NT2/D1 (cell line): ENCODE results near the gene MYO1D.

Experiments
- DNase-seq: peaks from one replicate; pipeline ENCODE4 v3.0.0-alpha.2; 2011; ENCODE audit warnings: low read depth, low spot score
- H3K27me3 ChIP-seq: 2 replicates; pipeline ENCODE4 v1.6.0; 2011; ENCODE audit warnings: mild to moderate bottlenecking; ENCODE audit not compliant: insufficient read length, insufficient read depth
- H3K36me3 ChIP-seq: 2 replicates; pipeline ENCODE4 v1.6.1; 2011; ENCODE audit warnings: mild to moderate bottlenecking, low read length, mixed read lengths; ENCODE audit not compliant: insufficient read depth, insufficient read length
- H3K4me1 ChIP-seq: 2 replicates; pipeline ENCODE4 v1.5.1; 2011; ENCODE audit not compliant: insufficient read depth, insufficient read length
- H3K4me3 ChIP-seq: 2 replicates; pipeline ENCODE4 v1.5.1; 2011; ENCODE audit warnings: low read depth; ENCODE audit not compliant: insufficient read length
- H3K9ac ChIP-seq: 2 replicates; pipeline ENCODE4 v1.6.0; 2011; ENCODE audit warnings: low read depth; ENCODE audit not compliant: insufficient read length
- H3K9me3 ChIP-seq: 2 replicates; pipeline ENCODE4 v1.5.1; 2011; ENCODE audit warnings: mild to moderate bottlenecking, low read length; ENCODE audit not compliant: insufficient read depth
- SUZ12 ChIP-seq: IDR thresholded peaks from 2 replicates; pipeline ENCODE4 v1.6.1; 2011; ENCODE audit not compliant: insufficient read length, insufficient read depth; ENCODE audit errors: extremely low read depth
- YY1 ChIP-seq: IDR thresholded peaks from 2 replicates; pipeline ENCODE4 v1.6.1; 2011; ENCODE audit not compliant: insufficient read length, insufficient read depth
- ZNF274 ChIP-seq: IDR thresholded peaks from 2 replicates; pipeline ENCODE4 v1.6.1; 2011; ENCODE audit warnings: mild to moderate bottlenecking, low read depth, low read length

The MYO1D gene

GRCh38 chr17:32568705-32569104 is 308.2 kb downstream of the MYO1D start:
- Histone ChIP-seq H3K4me3 (no peak overlapping the region), H3K27me3 (no peaks in the 10 kb centered on the region), H3K9me3 (no peaks in the 10 kb centered on the region), H3K36me3 (no peaks in the 10 kb centered on the region), H3K9ac (no peak overlapping the region), H3K4me1 (no peaks in the 10 kb centered on the region)
- no peak for DNase-seq
- no peak for TF ChIP-seq ZNF274
- no peak for TF ChIP-seq YY1
- no peak for TF ChIP-seq SUZ12

DNA sequence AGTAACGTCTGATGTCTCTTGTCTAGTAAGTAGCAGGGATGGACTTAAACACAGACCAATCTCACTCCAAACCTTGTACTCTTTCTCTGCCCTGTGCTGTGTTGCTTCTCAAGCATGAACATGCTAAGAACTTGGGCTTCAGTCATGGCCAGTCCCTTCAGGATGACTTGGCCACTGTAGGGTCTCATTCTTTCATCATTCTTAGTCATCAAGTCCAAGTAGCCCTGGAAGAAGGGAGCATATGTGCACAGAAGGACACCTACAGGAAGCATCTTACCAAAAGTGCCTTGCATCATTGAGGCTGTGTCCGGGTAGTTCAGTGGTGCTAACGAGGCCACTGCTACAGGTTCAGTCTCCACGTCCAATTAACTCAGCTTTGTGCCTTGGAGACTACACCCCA is 309.4 kb downstream of the MYO1D start:
- Histone ChIP-seq H3K9me3 (no peaks in the 10 kb centered on the region), H3K4me3 (no peak overlapping the region), H3K9ac (no peak overlapping the region), H3K4me1 (no peaks in the 10 kb centered on the region), H3K36me3 (no peaks in the 10 kb centered on the region), H3K27me3 (no peaks in the 10 kb centered on the region)
- TF ChIP-seq SUZ12 = no peak
- DNase-seq = no peak

GRCh38 chr17:32567086-32567485 is 309.8 kb downstream of the MYO1D start:
- H3K9me3 ChIP-seq = no peaks in the 10 kb centered on the region
- no peak for DNase-seq
- no peaks in the 10 kb centered on the region for H3K36me3 ChIP-seq
- H3K9ac ChIP-seq = no peak overlapping the region
- no peaks in the 10 kb centered on the region for H3K4me1 ChIP-seq
- no peaks in the 10 kb centered on the region for H3K27me3 ChIP-seq
- no peak overlapping the region for H3K4me3 ChIP-seq
- no peak for TF ChIP-seq YY1

GRCh38 chr17:32566303-32566702 is 310.6 kb downstream of the MYO1D start:
- DNase-seq = no peak
- Histone ChIP-seq H3K27me3 (no peaks in the 10 kb centered on the region), H3K36me3 (no peaks in the 10 kb centered on the region), H3K4me1 (no peaks in the 10 kb centered on the region), H3K9me3 (no peaks in the 10 kb centered on the region), H3K4me3 (no peak overlapping the region), H3K9ac (no peak overlapping the region)
- TF ChIP-seq YY1 (no peak), SUZ12 (no peak), ZNF274 (no peak)

DNA sequence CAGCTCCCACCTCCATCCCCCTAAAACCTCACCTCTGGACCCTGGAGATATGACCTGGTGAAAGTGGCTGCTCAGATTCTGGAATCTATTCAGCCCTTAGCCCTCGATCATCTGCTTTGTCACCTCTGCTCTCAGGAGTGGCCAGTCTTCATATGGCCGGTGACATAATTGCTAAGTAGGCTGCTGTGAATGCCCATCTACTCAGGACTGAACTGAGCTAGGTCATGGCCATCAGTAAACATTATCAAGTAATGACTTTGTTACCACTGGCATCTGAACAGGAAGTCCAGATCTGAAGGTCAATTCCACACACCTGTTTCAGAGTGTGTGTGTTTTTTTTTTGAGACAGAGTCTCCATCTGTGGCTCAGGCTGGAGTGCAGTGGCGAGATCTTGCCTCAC is 311.5 kb downstream of the MYO1D start:
- Histone ChIP-seq H3K4me3 (no peak overlapping the region), H3K9ac (no peak overlapping the region), H3K4me1 (no peaks in the 10 kb centered on the region), H3K9me3 (no peaks in the 10 kb centered on the region), H3K27me3 (no peaks in the 10 kb centered on the region), H3K36me3 (no peaks in the 10 kb centered on the region)
- TF ChIP-seq SUZ12 (no peak), YY1 (no peak), ZNF274 (no peak)
- DNase-seq = no peak

- Histone ChIP-seq H3K4me3 (no peak overlapping the region), H3K36me3 (no peaks in the 10 kb centered on the region), H3K9ac (no peak overlapping the region), H3K4me1 (no peaks in the 10 kb centered on the region), H3K27me3 (no peaks in the 10 kb centered on the region), H3K9me3 (no peaks in the 10 kb centered on the region)
- no peak for DNase-seq
- no peak for TF ChIP-seq SUZ12
- no peak for TF ChIP-seq YY1
- TF ChIP-seq ZNF274 = no peak
Measured at GRCh38 chr17:32564325-32564724, 312.6 kb downstream of the MYO1D start.

DNA sequence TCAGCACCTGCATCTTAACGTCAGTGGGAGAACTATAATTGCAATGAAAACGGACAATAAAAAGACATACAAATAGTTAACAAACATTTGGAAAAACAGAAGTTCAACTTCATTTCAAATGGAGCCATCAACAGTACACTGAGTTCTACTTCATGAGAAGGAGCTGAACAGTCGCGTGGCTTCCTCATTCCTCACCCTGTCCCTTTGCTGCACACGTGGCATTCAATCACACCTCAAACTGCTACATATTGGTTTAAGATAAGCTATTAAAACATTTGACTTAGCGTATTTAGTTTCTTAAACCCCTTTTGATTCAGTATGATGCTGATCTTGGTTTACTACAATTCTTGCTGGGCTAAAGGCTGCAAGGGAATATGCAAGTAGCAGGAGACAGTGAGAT is 313.3 kb downstream of the MYO1D start:
- H3K27me3 ChIP-seq = no peaks in the 10 kb centered on the region

More for the DNA sequence above, 313.3 kb downstream of the MYO1D start:
- Histone ChIP-seq H3K36me3 (no peaks in the 10 kb centered on the region), H3K4me3 (no peak overlapping the region), H3K9me3 (no peaks in the 10 kb centered on the region), H3K9ac (no peak overlapping the region), H3K4me1 (no peaks in the 10 kb centered on the region)
- TF ChIP-seq ZNF274 (no peak), SUZ12 (no peak), YY1 (no peak)
- no peak for DNase-seq
